NCI-H446 (cell line): ENCODE measurements around the gene CARS1.
A peak's percentile ranks its signal among the peaks of the same experiment; 100 is the strongest.

Source experiments
- DNase-seq, 2 experiments: peaks; one replicate each; lab custom pipeline; 2025; lab: John Stamatoyannopoulos, UW

The CARS1 gene

DNA sequence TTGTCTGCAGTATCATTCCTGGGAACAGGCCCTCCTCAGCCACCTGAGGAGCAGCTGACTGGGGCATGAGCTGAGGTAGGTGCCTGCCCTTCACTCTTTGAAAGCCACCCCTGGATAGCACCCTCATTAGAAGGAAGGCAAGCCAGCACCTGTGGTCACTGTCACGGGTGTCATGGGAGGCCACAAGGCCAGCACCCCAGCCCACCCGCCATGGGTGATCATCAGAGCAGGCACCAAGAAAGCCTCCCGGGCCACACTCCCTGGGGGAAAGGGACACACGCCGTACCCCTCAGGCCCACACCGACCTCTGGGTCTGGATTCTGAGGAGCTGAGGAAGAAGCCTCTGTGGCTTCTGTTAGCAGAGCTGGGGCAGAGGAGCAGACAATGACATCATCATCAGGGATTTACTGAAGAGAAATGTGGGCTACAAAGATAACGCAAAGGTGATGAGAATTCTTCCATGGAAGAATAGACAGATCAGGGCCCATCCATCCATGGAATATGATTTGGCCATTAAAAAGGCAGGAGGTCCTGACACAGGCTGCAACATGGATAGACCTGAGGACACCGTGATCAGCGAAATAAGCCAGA, 48.4 kb downstream of the CARS1 start:
- no peak for DNase-seq

DNA sequence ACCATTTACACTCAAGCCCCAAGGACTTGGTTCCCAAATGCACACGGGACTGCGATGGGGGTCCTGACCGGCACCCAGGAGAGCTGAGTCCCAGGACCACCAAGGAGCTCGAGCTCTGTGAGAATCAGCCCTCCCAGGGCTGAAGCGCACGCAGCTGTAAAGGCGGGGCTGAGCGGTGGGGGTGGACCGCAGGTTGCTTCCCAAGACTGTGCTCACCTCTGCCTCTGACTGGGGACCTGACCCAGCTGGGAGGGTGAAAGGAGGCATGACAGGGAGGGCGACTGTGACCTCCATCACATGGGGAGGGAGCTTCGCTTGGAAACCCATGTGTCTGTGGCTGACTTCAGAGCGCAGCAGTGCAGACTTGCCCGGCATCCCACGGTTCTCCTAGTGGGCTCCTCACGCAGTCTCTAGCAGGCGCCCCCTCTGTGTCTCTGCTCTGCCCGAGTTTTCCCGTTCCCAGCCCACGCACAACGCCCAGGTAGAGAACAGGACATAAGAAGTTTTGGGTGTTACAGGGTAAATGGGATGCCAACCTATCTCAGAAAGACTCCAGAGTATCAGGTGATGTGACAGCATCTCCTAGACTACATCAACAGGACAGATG, 49.7 kb downstream of the CARS1 start:
- DNase-seq: no peak

DNA sequence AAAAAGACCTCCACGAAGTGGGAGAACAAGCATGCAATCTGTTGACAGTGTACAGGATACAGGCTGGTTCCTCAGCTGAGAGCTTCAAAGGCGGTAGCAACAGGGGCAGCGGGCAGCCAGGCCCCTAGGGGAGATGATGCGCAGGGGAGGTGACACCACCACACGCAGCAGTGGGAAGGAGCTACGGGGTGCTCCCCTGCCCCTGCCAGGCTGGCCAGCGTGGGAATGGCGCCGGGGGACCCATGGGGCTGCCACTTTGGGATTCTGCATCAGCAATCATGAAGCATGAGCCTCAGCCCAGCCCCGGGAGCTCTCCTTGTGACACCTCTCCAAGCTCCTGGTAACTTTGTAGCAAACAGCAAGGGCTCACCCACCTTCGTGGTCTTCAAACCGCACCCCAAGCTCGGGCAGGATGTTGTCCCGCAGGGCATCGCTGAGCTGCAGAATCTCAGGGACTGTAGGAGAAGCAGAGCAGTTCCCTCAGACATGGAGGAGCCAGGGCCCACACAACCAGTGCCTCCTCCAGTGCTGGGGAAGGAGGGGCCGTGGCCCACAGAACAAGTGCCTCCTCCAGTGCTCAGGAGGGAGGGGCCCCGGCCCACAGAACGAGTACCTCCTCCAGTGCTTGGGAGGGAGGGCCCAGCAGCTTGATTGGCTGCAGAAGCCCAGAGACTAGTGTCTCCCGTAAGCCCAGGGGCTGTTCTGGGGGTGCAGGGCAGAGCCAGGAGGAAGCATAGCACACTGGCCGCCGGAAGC, 50.5 kb downstream of the CARS1 start:
- no peak for DNase-seq

DNA sequence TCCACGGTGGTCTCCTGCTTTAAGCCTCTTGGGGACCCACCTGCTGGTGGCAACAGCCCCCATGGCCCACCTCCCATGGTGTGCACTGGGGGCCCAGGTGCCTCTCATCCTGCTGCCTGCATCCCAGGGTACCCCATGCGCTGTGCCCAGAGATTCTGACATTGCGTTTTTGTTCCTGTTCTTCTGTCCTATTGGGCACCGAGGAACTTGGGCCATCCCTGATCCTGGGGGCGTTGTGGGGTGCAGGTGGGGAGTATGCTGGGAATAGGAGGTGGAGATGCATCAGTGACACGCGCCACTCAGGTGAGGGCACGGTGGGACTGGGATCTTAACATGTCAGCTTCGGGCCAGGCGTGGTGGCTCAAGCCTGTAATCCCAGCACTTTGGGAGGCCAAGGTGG, 52.7 kb downstream of the CARS1 start:
- DNase-seq: no peak

DNA sequence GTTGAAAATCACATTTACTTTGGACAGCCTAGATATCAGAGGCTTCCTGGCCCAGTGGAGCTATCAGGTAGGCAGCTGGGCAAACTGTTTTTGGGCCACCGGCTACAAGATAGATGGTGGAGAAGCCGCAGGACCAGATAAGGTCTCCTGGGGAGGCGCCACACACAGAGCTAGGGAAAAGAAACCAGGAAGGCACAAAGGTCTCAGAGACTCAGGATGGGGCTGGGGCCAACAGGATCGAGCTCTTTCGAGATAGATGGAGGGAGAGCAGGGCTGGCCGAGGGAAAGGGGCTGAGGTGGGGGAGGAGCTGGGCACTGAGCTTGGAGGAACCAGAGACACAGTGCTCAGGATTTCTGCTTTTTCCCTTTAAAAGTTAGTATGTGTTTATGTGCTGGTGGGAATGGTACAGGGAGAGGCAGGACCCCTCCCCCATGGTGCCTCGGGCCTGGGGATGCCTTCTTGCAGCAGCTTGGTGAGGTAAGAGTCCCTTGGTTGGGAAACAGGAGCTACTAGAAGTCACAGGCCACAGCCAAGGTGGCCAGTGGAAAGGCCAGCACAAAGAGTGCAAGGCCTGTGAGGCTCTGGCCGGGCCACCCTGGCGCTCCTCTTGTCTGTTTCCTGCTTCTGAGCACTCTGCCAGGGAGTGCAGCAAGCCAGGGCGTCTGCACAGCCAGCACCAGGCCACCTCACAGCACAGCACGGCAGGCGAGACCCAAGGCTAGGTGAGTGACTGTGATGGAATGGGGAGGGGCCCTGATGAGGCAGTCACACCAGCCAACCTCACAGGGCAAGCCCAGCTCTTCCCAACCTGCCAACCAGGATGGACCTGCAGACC, 53.6 kb downstream of the CARS1 start:
- DNase-seq: no peak

DNA sequence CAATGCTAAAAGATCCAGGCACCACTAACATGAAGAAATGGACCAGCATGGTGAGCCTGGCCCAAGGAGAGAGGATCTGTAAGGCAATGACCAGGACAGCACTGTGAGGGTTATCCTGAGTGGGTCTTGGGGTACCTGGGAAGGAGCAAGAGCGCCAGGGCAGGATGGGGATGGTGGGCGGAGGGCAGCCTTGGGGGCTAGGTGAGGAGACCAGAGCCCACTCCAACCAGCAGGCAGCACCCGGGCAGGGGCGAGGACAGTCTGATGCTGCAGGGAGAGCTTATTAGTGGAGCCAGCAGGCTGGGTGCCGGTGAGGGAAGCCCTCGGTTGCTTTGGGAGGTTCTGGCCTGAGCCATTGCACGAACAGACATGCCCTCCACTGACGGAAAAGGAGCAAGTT, 54.4 kb downstream of the CARS1 start:
- DNase-seq: no peak

DNA sequence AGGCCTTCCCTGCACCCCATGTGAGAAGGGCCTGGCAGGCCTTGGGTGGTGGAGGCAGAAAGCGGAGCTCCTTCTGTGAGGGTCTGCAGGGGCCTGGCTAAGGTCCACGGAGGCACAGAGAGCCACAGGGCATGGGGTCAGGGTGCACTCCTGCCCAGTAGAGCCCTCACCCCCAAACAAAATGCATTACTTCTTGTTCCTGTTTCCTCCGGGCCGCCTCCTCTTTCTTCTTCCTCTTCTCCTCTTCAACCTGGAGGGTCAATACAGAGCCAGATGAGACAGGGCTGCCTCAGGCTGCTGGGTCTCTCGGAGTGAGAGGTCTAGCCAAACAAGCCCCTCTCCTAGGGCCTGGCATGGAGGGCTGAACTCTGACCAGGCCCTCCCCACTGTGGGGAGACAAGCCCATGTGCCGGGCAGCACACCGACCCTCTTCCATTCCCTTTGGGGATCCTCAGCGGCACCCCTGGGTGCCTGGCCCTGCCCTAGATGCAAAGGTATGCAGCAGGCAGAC, 54.8 kb downstream of the CARS1 start:
- no peak for DNase-seq

DNA sequence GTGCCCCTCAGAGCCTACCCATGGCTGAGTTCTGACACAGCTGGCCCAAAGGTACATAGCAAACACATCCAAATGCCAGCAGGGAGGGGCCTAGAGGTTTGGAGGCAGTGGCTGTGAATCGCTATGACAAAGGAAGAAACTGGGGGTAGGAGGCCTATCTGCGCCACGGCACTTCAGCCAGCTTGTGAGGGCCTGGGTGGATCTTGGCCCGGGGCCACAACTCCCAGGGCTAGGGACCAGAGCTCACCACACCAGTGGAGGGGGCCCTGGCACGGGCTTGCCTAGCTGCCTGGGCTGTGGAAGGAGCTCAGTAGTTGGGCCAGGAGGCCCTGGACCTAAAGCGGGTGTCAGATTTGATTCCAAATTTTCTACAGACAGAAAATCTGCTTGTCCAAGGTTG, 55.7 kb downstream of the CARS1 start:
- peak; percentile 62 to 92 for DNase-seq

DNA sequence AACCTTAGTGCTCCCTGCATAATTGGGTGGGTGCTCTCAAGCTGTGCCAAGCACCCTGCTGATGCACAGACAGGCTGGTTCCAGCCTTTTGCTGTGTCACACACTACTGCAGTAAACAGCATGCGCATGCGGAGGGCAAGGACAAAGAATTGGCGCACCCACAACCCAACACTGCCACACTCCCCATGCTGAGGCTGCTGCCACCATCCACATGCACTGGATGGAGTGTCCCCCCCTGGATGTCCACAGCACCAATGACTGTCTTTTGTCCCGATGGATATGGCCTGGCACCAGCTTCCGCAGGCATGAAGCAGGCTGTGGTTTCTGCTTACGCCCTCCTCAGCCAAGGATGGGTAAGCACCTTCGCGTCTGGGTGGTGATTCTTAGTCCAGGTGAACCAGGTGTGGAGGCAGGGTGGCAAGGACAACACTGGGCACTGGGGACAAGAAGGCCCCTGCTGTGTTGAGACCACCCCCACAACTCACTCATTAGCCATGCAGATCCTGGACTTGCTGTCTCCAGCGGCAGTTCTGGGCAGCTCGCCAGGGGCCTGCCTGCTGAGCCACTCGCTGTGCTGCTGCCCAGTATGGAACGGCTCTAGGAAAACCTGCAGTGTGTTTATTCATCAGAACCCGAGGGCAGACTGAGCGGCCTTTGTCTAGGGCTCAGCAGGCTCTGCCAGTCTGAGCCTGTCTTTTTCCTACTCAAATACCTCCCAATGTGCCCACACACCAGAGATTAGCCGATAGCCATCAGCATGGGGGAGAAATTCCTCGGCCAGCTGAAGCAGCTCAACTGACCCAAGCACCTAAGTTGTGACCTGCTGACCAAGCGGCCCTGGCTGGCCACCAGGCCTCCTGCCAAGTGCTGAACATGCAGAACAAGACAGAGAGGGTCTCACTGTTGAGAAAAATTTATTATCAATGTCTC, 56.9 kb downstream of the CARS1 start:
- DNase-seq: peak; percentile 68 to 91

DNA sequence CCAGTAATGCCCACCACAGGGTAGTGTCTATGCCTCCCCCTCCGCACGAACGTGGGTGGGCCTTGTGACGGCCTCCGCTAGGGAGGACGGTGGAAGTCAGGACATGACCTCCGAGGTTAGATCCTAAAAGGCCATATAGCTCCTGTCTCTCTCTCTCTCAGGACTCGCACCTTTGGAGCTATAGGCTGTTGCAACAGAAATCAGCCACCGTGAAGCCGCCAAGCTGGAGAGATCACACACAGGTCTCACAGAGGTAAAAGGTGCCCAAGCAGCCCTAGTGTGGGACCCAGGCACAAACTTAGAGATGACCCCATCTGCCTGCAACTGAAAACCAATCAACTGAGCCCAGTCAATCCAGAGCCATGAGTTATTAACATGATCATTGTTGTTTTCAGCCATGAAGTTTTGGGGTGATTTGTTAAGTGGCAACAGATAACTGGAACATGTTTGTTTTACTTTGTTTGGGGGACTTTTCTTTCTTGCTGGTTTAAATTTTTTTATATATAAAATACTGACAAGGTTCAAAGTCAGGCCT, 57.7 kb downstream of the CARS1 start:
- no peak for DNase-seq

DNA sequence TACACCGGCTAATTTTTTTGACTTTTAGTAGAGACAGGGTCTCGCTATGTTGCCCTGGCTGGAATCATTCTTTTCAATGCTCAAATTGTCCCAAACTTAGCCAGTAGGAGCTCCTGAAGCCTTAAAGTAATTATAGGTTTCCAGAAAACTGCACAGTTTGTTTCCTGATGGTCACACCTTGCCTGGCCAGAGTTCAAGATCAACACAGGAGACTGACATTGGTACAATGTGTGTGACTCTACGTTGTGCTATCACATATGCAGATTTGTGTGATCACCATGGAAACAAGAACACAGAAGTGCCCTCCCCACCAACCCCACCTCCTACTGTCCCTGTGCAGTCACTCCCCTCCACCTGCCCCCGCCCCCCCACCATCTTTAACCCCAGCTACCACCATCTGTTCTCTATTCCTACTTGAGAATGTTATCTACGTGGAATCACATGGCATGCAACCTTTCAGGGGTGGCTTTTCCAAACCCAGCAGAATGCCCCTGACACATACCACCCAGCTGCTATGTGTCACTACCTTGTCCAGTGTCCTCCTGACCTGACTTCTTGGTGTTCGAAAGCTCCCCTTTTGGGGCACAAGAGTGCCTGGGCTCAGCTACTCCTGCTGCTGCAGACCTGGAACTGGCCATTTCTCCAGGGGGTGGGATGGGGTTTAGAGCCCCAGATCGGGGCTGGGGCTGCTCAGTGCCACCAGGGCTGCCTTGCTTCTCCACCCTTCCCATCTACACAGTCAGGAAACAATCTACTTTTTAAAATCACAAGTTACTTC, 59.0 kb downstream of the CARS1 start:
- no peak for DNase-seq

DNA sequence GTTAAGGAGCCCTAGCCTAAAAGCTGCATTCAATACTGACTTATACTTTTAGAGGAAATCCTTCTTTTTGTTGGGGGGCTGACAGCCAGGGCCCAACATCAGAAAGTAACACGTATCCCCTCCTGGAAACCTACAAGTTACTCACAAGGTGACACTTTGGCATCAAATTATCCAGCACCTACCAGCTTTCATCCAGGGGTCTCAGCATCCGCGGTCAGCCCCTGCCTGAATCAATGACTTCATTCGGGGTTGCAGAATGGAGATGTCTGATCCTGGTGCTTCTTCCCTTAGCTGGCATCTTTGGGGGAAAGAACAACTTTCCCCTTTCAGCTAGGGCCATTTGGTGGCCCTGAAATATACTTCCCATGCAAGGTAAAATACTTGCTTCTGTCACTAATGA, 59.8 kb downstream of the CARS1 start:
- DNase-seq: no peak

DNA sequence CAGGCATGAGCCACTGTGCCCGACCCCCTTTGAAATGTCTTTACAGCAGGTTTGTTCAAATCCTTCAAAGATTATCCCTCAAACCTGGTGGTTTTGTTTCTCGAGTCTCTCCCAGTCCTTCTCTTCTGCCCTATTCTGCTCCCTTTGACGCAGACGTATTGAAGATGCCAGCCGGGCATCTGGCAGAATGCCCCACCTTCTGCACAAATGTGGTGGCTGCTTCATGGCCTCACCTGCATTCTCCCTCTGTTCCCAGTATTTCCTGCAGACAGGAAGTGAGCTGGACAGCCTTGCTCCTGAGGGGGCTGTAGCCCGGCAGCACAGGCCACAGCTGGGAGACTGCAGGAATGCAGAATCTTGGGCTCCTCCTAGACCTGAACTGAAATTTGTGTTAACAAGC, 60.2 kb downstream of the CARS1 start:
- DNase-seq: no peak

DNA sequence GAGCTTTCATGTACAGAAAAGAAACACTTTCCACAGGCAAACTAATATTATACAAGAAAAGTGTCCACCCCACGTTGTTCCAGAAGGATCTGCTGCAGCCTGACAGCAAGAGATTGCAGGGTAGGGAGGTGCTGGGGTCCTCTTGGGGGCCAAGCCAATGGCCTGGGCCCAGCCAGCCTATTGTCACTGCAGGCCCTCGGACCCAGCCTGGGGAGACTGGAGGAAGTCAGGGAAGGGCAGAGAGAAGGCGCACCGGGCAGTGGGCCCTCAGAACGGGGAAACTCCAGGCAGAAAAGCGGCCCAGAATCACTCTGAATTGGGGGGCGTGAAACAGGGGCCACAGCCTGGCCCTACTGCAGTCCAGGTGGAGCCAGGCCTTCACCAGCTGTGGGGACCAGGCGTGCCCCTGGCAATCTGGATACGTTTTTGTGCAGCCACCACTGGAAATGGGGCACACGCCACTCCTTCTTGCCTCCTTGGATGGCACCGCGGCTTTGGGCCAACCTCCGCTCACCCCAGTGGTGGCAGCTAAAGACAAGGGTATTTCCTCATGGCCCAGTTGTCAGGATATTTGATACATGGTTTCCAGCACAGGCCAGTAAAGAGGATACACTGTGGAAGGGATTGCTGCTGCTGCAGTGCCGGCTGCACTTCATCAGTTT, 61.2 kb downstream of the CARS1 start:
- no peak for DNase-seq

DNA sequence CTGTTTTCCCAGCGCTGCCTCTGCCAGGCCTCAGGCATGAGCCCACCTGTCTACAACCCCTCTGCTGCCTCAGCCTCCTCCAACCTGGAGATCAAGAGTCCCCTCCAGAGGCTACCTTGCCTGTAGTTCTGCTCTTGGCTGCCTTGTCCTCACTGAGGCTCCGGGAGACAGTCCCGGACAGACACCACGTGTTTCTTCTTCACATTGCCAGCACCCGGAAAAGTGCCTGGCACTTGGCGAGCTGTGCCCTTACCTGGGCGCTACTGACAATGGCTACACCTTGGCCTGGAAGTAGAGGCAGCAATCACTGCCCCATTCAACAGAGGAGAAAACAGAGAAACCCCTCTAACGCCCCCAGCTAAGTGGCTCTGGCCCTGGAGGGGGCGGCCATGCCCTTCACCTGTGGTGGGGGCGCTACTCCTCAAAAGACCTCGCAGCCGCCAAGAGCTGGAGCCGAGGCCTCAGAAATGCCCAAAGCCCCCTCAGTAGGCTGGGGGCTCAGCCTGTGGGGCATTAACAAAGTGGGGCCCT, 62.1 kb downstream of the CARS1 start:
- no peak for DNase-seq

DNA sequence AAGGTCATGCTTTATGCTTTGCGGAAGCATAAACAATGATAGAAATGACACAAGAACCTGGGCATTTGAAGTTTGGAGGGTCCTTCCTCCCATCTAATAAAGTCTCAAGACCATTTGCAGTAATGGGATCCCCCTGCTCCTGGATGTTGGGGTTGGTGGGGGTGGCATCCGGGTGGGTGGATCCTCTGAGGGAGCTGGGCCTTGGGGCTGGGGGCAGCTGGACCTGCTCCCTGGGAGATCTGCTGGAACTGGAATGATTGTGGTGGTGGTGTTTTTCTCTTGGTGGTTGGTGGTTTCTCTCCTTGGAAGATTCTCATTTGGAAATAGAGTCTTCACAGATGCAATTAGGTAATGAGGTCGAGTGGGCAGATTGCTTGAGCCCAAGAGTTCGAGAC, 62.9 kb downstream of the CARS1 start:
- DNase-seq: no peak

DNA sequence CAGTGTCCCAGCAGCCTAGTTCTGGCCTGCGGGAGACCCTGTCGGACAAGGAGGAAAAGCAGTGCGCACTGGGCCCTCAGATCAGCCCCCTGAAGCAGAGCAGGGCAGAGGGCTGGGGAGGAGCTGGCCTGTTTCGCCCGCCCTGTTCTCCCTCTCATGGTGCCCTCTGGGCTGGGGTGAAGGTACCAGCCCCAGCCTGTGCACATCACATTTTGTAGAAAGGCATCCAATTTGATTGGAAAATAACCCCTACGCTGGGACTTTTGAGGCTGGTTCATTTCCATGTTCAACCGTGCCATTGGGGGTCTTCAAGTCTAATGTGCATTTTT, 64.3 kb downstream of the CARS1 start:
- no peak for DNase-seq

DNA sequence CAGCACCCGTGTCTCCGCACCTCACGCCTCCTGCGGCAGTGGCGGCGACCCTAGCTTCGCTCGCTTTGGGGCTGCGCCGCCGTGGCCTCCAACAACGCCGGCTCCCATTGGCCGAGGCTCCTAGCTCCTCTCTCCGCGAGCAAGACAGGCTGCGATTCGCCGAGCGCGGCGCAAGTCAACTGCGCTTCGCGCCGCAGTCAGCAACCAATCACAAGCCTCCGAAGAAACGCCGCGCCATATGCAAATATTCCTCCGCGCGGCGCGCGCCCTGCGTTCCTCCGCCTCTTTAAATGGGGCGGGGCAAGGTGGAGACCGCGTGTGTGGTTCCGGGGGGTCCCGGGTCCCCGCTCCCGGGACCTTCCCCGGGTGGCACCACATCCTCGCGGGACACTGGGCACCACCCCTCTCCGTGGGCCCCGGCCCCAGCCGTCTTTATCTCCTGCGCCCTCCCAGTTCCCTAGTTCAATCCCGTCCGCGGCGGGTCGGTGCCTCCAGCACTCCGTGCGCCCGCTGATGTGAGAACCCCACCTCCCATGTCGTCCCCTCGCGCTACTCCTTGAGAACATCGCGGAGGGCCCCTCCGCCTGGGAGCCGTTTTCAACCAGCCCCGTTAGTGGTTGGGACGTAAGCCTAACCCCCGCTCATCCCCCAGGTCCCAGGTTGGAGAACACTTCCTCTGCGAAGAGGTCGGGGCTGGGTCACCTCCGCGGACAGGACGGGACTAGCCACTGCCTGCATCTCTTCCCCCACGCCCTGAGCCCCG, 64.8 kb downstream of the CARS1 start, which contains the start of gene NAP1L4:
TSS of gene NAP1L4 (minus strand) at position 96 of the 763 bp plus-strand sequence. CDS start 13,109 bp downstream, outside the sequence.
- DNase-seq: peak; percentile 91 to 99
